ENCODE results near the gene IL18R1.

IL18R1 gene

DNA sequence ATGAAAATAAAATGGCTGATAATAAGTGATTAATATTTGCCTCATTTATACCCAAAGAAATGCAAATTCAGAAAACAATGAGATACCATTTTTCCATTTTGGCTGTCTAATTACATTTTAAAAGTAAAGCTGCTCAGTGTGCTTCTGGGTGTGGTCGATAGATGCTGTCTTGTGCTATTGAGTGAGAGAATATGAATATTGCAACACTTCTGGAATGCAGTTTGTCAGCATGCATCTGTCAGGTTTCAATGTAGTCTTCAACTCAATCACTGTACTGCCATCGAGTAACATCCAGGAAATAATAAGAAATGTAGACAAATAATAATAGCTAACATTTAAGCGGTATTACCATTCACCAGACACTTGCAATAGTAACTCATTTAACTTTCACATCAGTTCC, 3.9 kb downstream of the IL18R1 start:
- H3K4me3 Mint-ChIP-seq: no peak overlapping the region
- H3K9me3 Mint-ChIP-seq: peaks cover 1% of the 10 kb centered on the region
- no peaks in the 10 kb centered on the region for H3K4me1 Mint-ChIP-seq
- TF ChIP-seq, protein P1, sequence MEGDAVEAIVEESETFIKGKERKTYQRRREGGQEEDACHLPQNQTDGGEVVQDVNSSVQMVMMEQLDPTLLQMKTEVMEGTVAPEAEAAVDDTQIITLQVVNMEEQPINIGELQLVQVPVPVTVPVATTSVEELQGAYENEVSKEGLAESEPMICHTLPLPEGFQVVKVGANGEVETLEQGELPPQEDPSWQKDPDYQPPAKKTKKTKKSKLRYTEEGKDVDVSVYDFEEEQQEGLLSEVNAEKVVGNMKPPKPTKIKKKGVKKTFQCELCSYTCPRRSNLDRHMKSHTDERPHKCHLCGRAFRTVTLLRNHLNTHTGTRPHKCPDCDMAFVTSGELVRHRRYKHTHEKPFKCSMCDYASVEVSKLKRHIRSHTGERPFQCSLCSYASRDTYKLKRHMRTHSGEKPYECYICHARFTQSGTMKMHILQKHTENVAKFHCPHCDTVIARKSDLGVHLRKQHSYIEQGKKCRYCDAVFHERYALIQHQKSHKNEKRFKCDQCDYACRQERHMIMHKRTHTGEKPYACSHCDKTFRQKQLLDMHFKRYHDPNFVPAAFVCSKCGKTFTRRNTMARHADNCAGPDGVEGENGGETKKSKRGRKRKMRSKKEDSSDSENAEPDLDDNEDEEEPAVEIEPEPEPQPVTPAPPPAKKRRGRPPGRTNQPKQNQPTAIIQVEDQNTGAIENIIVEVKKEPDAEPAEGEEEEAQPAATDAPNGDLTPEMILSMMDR (IDR thresholded peaks at IDR 0.05; ENCODE audit: unreplicated experiment in 3 of 3): no peak
- no peak overlapping the region for H3K27ac Mint-ChIP-seq
- H3K36me3 Mint-ChIP-seq (ENCODE audit: low read depth): no peaks in the 10 kb centered on the region
- peaks cover 9% of the 10 kb centered on the region for H3K27me3 Mint-ChIP-seq (ENCODE audit: low read depth)

DNA sequence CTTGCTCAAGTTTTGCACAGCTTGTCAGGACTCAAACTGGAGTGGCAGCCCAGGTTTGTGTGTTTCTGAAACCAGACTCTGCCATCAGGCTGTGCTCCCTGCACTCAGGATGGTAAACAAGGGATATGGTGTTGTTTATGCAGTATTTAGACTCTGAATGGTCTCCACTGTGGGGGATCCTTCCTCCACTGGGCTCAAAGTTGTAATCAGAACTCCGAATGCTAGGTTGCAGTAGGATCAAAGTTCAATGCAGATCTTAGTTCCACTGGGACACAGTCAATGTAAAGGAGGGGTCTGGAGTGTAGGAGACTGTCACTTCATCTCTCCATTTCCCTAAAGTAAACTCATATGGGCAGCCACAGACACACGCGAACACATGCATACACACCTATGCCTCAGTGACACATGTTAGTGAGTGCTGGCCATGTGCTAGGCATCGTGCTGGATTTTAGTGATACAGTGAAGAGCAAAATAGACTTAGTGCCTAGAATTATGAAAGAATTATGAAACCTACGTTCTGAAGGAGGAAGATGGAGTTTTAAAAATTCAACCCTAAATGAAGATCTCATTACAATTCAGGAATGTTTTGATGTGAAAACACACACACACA, 6.1 kb downstream of the IL18R1 start:
- TF ChIP-seq, protein P1 (IDR thresholded peaks at IDR 0.05; ENCODE audit: unreplicated experiment in 3 of 3): no peak
- Mint-ChIP-seq H3K4me3 (no peak overlapping the region), H3K4me1 (no peaks in the 10 kb centered on the region), H3K9me3 (peaks cover 13% of the 10 kb centered on the region), H3K27me3 (ENCODE audit: low read depth) (peaks cover 12% of the 10 kb centered on the region), H3K27ac (no peak overlapping the region), H3K36me3 (ENCODE audit: low read depth) (peaks cover 10% of the 10 kb centered on the region)

DNA sequence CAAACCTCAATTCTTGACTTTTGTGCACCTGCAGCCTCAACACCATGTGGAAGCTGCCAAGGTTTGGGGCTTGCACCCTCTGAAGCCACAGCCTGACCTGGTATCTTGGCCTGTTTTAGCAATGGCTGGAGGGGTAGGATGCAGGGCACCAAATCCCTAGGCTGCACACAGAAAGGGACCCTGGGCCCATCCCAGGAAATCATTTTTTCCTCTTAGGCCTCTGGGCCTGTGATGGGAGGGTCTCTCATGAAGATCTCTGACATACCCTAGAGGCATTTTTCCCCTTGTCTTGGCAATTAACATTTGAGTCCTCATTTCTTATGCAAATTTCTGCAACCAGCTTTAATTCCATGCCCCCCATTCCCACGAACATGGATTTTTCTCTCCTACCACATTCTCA, 10.2 kb downstream of the IL18R1 start:
- H3K36me3 Mint-ChIP-seq (ENCODE audit: low read depth): peaks cover 10% of the 10 kb centered on the region
- H3K27me3 Mint-ChIP-seq (ENCODE audit: low read depth): peaks cover 8% of the 10 kb centered on the region
- TF ChIP-seq, protein P1 (IDR thresholded peaks at IDR 0.05; ENCODE audit: unreplicated experiment in 3 of 3): no peak
- no peaks in the 10 kb centered on the region for H3K4me1 Mint-ChIP-seq
- no peak overlapping the region for H3K27ac Mint-ChIP-seq
- H3K9me3 Mint-ChIP-seq: peaks cover 19% of the 10 kb centered on the region
- no peak overlapping the region for H3K4me3 Mint-ChIP-seq

DNA sequence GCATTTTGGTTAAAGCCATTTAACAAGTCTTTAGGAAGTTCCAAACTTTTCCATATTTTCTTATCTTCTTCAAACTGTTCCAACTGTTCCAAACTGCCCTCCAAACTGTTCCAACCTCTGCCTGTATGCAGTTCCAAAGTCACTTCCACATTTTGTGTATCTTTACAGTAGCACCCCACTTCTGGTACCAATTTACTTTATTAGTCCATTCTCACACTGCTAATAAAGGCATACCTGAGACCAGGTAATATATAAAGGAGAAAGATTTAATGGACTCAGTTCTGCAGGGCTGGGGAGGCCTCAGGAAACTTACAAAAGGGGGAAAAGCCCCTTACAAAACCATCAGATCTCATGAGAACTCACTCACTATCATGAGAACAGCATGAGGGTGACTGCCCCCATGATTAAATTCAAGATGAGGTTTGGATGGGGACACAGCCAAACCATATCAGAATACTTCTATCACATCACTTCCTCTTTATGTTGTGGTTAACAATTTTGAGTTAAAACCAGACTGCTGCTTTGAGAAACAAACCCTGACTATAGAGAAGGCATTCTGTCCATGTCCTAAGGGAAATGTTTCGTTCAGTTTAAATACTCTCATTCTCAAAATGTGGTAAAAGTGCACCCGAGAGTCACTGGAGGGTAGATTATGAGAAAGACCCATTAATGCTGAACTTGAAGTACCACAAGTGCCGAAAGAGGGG, 11.0 kb downstream of the IL18R1 start:
- TF ChIP-seq, protein P1 (IDR thresholded peaks at IDR 0.05; ENCODE audit: unreplicated experiment in 3 of 3): no peak
- Mint-ChIP-seq H3K4me3 (no peak overlapping the region), H3K27me3 (ENCODE audit: low read depth) (peaks cover 8% of the 10 kb centered on the region), H3K9me3 (peaks cover 19% of the 10 kb centered on the region), H3K27ac (no peak overlapping the region), H3K36me3 (ENCODE audit: low read depth) (peaks cover 10% of the 10 kb centered on the region), H3K4me1 (no peaks in the 10 kb centered on the region)

DNA sequence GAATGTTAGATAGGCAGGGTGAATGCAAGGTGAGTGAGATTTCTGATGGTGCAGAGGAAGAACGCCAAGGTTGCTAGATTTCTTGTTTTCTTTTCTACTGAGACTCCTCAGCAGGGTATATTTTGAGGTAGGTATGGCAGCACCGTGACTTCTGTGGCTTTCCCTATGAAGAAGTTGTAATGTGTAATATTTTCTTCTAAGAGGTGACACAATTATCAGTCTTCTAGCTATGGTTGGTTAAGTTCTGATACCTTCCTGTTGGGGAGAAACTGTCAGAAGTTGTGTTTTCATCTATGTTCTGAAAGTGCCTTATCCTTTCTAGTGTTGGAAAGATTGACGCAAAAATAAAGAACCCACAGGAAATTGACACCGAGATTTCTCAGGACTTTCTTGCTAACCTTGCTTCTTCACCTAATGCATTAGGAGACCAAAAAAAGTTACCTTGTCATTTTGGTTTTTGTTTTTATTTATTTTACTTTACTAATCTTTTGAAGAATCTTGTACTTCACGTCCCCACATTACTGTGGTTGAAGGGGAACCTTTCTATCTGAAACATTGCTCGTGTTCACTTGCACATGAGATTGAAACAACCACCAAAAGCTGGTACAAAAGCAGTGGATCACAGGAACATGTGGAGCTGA, 11.9 kb downstream of the IL18R1 start:
- Mint-ChIP-seq H3K27ac (no peak overlapping the region), H3K36me3 (ENCODE audit: low read depth) (peaks cover 10% of the 10 kb centered on the region)
- TF ChIP-seq, protein P1 (IDR thresholded peaks at IDR 0.05; ENCODE audit: unreplicated experiment in 3 of 3): no peak

More for the DNA sequence above, 11.9 kb downstream of the IL18R1 start:
- Mint-ChIP-seq H3K4me1 (no peaks in the 10 kb centered on the region), H3K9me3 (peaks cover 19% of the 10 kb centered on the region), H3K27me3 (ENCODE audit: low read depth) (peaks cover 8% of the 10 kb centered on the region), H3K4me3 (no peak overlapping the region)
